GM23248 (cell line): ENCODE measurements around the gene MAFG. TPM values are rescaled to one million over a fixed set of nuclear protein-coding genes. Genes with fewer than 3 reads are reported as not detected.

Experiments
- DNase-seq: peaks from one replicate; pipeline ENCODE4 v3.0.0-alpha.2; 2015
- H2AFZ ChIP-seq: fragments of 200-600 bp; sonication (generic); 2 replicates; pipeline ENCODE4 v1.6.1; 2016; ENCODE audit warnings: antibody characterized with exemption
- H3F3A ChIP-seq: fragments of 200-600 bp; sonication (generic); 2 replicates; pipeline ENCODE4 v1.6.1; 2016; ENCODE audit warnings: mild to moderate bottlenecking, antibody characterized with exemption, mixed run types; ENCODE audit not compliant: insufficient read depth
- H3K27ac ChIP-seq: fragments of 200-600 bp; sonication (generic); 2 replicates; pipeline ENCODE4 v1.5.1; 2016; ENCODE audit warnings: mild to moderate bottlenecking
- H3K27me3 ChIP-seq: fragments of 200-600 bp; sonication (generic); replicated peaks from 2 replicates; pipeline ENCODE4 v1.6.1; 2016; ENCODE audit warnings: mild to moderate bottlenecking; ENCODE audit not compliant: insufficient read depth
- H3K36me3 ChIP-seq: fragments of 200-600 bp; sonication (generic); 2 replicates; pipeline ENCODE4 v1.6.1; 2016; ENCODE audit warnings: low read depth, mild to moderate bottlenecking
- H3K4me1 ChIP-seq: fragments of 200-600 bp; sonication (generic); 2 replicates; pipeline ENCODE4 v1.6.1; 2016; ENCODE audit warnings: mild to moderate bottlenecking; ENCODE audit not compliant: insufficient read depth
- H3K4me2 ChIP-seq: fragments of 200-600 bp; sonication (generic); one replicate; pipeline ENCODE4 v1.6.1; 2016; ENCODE audit warnings: mild to moderate bottlenecking; ENCODE audit not compliant: unreplicated experiment
- H3K4me3 ChIP-seq: fragments of 200-600 bp; sonication (generic); 2 replicates; pipeline ENCODE4 v1.5.1; 2016; ENCODE audit warnings: mild to moderate bottlenecking
- H3K79me2 ChIP-seq: fragments of 200-600 bp; sonication (generic); 2 replicates; pipeline ENCODE4 v1.6.1; 2016; ENCODE audit warnings: mild to moderate bottlenecking; ENCODE audit not compliant: insufficient read depth
- H3K9ac ChIP-seq: fragments of 200-600 bp; sonication (generic); 2 replicates; pipeline ENCODE4 v1.6.1; 2016; ENCODE audit warnings: mild to moderate bottlenecking
- H3K9me2 ChIP-seq: fragments of 200-600 bp; sonication (generic); 2 replicates; pipeline ENCODE4 v1.6.1; 2016; ENCODE audit warnings: mixed run types, mild to moderate bottlenecking, moderate library complexity; ENCODE audit not compliant: insufficient read depth
- H3K9me3 ChIP-seq: fragments of 200-600 bp; sonication (generic); one replicate; pipeline ENCODE4 v1.6.1; 2017; ENCODE audit warnings: low read depth
- H4K20me1 ChIP-seq: fragments of 200-600 bp; sonication (generic); 2 replicates; pipeline ENCODE4 v1.6.0; 2016; ENCODE audit not compliant: insufficient read depth
- EZH2 ChIP-seq: fragments of 200-600 bp; sonication (generic); IDR thresholded peaks from 2 replicates; pipeline ENCODE4 v1.6.1; 2018; ENCODE audit warnings: antibody characterized with exemption, mild to moderate bottlenecking; ENCODE audit not compliant: insufficient read depth, poor library complexity, severe bottlenecking
- EZH2phosphoT487 ChIP-seq: fragments of 200-600 bp; sonication (generic); IDR thresholded peaks from 2 replicates; pipeline ENCODE4 v1.6.1; 2018; ENCODE audit warnings: antibody characterized with exemption, moderate library complexity, mild to moderate bottlenecking, low read depth; ENCODE audit not compliant: insufficient read depth
- WGBS, 2 experiments: methylation state at CpG; one replicate each; pipeline ENCODE4 v1.1.6; 2015 to 2017; ENCODE audit warnings: low lambda C conversion rate in 2 of 2, low coverage in 1 of 2; ENCODE audit errors: missing lambda C conversion rate in 2 of 2; 5-methylcytosine and 5-hydroxymethylcytosine counted together
- in situ Hi-C: fragments of 300-500 bp; cut with MboI; formaldehyde crosslinking; loops from 2 replicates; pipeline ENCODE4 v1.15.0; 2020
- polyA plus RNA-seq: library from polyadenylated mRNA; unstranded; fragments of >200 nt; fragmentation: Nextera tagmentation; extraction: Ambion mirVana; gene quantifications from 2 replicates; pipeline ENCODE4 v1.2.1, GENCODE V29; 2016
- total RNA-seq: library from RNA; depleted of rRNA; stranded (reverse); fragments of >200 nt; shearing (Covaris generic); gene quantifications from 2 replicates; pipeline ENCODE4 v1.2.3, GENCODE V29; 2014

MAFG gene
- total and polyA plus RNA-seq, 2 experiments from 2014 or later, result 5.0 to 19.8 TPM

GRCh38 chr17:81885454-81885853 lies 42.1 kb downstream of the MAFG start:
- H3K79me2 ChIP-seq, result peaks cover 87% of the 10 kb centered on the region
- H3K4me3 ChIP-seq, result no peak overlapping the region
- H3K4me1 ChIP-seq, result peaks cover 12% of the 10 kb centered on the region
- peaks cover 36% of the 10 kb centered on the region for H3K36me3 ChIP-seq
- no peaks in the 10 kb centered on the region for H3K27me3 ChIP-seq
- H4K20me1 ChIP-seq, result no peaks in the 10 kb centered on the region; the same call in 1 of the 2 replicates
- no peaks in the 10 kb centered on the region for H3K9me3 ChIP-seq
- no peak for DNase-seq
- peak overlapping the region; percentile 49; the same call in 1 of the 2 replicates for H3K27ac ChIP-seq
- H3K4me2 ChIP-seq, result no peak overlapping the region
- TF ChIP-seq EZH2 (no peak), EZH2phosphoT487 (no peak)
- 94 to 97% methylated on average over 10 of the region's 10 CpGs for WGBS, 2 experiments
- no peak overlapping the region for H2AFZ ChIP-seq
- in situ Hi-C loops, result no loop called here
- no peak overlapping the region for H3K9ac ChIP-seq
- peaks cover 12% of the 10 kb centered on the region; the same call in 1 of the 2 replicates for H3F3A ChIP-seq
- H3K9me2 ChIP-seq, result no peaks in the 10 kb centered on the region

DNA sequence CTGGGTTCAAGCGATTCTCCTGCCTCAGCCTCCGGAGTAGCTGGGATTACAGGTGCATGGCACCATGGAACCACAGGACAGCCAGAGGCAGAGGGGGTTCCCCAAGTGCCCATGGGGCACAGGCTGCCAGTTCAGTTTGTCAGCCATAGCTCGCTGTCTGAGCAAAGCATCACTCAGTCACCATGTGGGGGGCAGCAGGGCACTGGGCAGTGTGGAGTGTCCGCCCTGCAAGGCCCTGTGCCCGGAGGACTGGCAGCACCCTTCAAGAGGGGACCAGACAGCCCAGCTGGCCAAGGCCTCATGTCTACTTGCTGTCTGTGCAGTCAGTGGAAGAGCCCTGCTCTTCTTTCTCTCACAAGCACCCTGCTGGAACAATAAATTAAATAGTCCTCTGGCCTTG lies 42.6 kb downstream of the MAFG start:
- in situ Hi-C loops, result no loop called here
- Histone ChIP-seq H3F3A (peaks cover 12% of the 10 kb centered on the region; the same call in 1 of the 2 replicates), H3K9me2 (no peaks in the 10 kb centered on the region), H2AFZ (no peak overlapping the region), H3K27ac (no peak overlapping the region), H3K4me2 (no peak overlapping the region), H3K79me2 (peaks cover 82% of the 10 kb centered on the region), H3K4me3 (no peak overlapping the region), H3K9ac (no peak overlapping the region), H4K20me1 (no peaks in the 10 kb centered on the region; the same call in 1 of the 2 replicates), H3K36me3 (peaks cover 33% of the 10 kb centered on the region), H3K9me3 (no peaks in the 10 kb centered on the region), H3K27me3 (no peaks in the 10 kb centered on the region), H3K4me1 (peaks cover 7% of the 10 kb centered on the region)
- 95 to 99% methylated on average over 5 of the region's 5 CpGs for WGBS, 2 experiments
- DNase-seq, result no peak
- no peak for TF ChIP-seq EZH2
- no peak for TF ChIP-seq EZH2phosphoT487

GRCh38 chr17:81884520-81884919 lies 43.0 kb downstream of the MAFG start:
- Histone ChIP-seq H3K36me3 (peaks cover 28% of the 10 kb centered on the region), H3K9ac (no peak overlapping the region), H3K9me2 (no peaks in the 10 kb centered on the region), H4K20me1 (no peaks in the 10 kb centered on the region), H3K9me3 (no peaks in the 10 kb centered on the region), H3K27me3 (no peaks in the 10 kb centered on the region), H3K27ac (no peak overlapping the region), H3K4me3 (no peak overlapping the region), H3K79me2 (peaks cover 78% of the 10 kb centered on the region), H3K4me1 (peaks cover 3% of the 10 kb centered on the region; the same call in 1 of the 2 replicates), H3K4me2 (no peak overlapping the region), H3F3A (peaks cover 12% of the 10 kb centered on the region; the same call in 1 of the 2 replicates), H2AFZ (no peak overlapping the region)
- 71 to 74% methylated on average over 11 of the region's 11 CpGs for WGBS, 2 experiments
- DNase-seq, result no peak
- no peak for TF ChIP-seq EZH2
- TF ChIP-seq EZH2phosphoT487, result no peak
- in situ Hi-C loops, result no loop called here

DNA sequence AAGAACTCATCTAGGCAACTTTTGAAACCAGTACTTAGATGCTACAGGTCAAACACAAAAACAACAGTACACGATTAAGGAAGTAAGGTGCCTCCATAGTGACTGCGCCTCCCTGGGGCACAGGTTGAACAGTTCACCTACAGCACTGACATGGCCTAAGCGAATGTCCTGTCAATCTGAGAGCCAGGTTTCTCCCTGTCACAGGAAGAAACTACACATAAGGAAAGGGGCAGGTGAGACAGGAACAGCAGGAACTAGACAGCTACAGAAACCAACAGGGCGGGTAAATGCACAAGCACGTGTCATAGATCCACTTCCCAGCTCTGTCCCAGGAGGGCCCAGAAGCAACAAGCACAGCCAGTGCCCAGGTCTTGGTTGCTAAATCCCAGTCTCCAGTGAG lies 48.4 kb downstream of the MAFG start:
- Histone ChIP-seq H4K20me1 (no peaks in the 10 kb centered on the region), H3F3A (peaks cover 10% of the 10 kb centered on the region; the same call in 1 of the 2 replicates), H3K4me3 (no peak overlapping the region), H3K9ac (no peak overlapping the region), H3K79me2 (peaks cover 25% of the 10 kb centered on the region; the same call in 1 of the 2 replicates), H3K9me2 (no peaks in the 10 kb centered on the region), H3K4me1 (no peaks in the 10 kb centered on the region), H3K27me3 (no peaks in the 10 kb centered on the region), H3K4me2 (no peak overlapping the region), H2AFZ (no peak overlapping the region), H3K36me3 (peaks cover 8% of the 10 kb centered on the region), H3K27ac (no peak overlapping the region), H3K9me3 (no peaks in the 10 kb centered on the region)
- 96 to 99% methylated on average over 5 of the region's 5 CpGs for WGBS, 2 experiments
- no peak for TF ChIP-seq EZH2phosphoT487
- no peak for TF ChIP-seq EZH2
- in situ Hi-C loops, result no loop called here
- DNase-seq, result no peak
